Subcutaneous adipose tissue (tissue), 4 donors: ENCODE results near the gene CFTR. TPM values are rescaled to one million over a fixed set of nuclear protein-coding genes. Genes with fewer than 3 reads are reported as not detected.

Experiments
- CTCF ChIP-seq: fragments of 450-650 bp; IDR thresholded peaks from one replicate; pipeline ENCODE4 v1.5.1; 2016; ENCODE audit warnings: low read depth, mild to moderate bottlenecking, control low read depth, antibody characterized with exemption, moderate library complexity
- total RNA-seq, 4 donors: library from RNA; depleted of rRNA; stranded (reverse); fragments of >200 nt; gene quantifications; one replicate each; pipeline ENCODE4 v1.1.0, GENCODE V29; 2016

Gene CFTR
- total RNA-seq, 4 donors from 2014 or later, result 2.6 TPM; not detected in 3

GRCh38 chr7:117480978-117481377 is 1.2 kb downstream of the CFTR start:
- no peak for TF ChIP-seq CTCF

GRCh38 chr7:117485118-117485620 is 5.3 kb downstream of the CFTR start:
- no peak for TF ChIP-seq CTCF

GRCh38 chr7:117489016-117489415 is 9.2 kb downstream of the CFTR start:
- no peak for TF ChIP-seq CTCF

GRCh38 chr7:117489430-117489829 is 9.6 kb downstream of the CFTR start:
- no peak for TF ChIP-seq CTCF

GRCh38 chr7:117489911-117490310 is 10.1 kb downstream of the CFTR start:
- no peak for TF ChIP-seq CTCF

- no peak for TF ChIP-seq CTCF
These were observed 12.8 kb downstream of the CFTR start for GRCh38 chr7:117492649-117493048.

- no peak for TF ChIP-seq CTCF
These were observed 13.6 kb downstream of the CFTR start for GRCh38 chr7:117493460-117493859.
